Suprapubic skin (tissue), 3 donors: Measurements from ENCODE around the gene PGAM4.

Experiments used
- EP300 ChIP-seq: sonication (generic); formaldehyde crosslinking; IDR thresholded peaks from one replicate; pipeline ENCODE4 v1.6.1; 2017; ENCODE audit warnings: antibody characterized with exemption
- POLR2A ChIP-seq, 2 donors: fragments of 450-650 bp; IDR thresholded peaks; one replicate each; pipeline ENCODE4 v1.6.1; 2017; ENCODE audit warnings: antibody characterized with exemption in 2 of 2, mild to moderate bottlenecking in 2 of 2, moderate library complexity in 2 of 2
- TF ChIP-seq, protein P1 (sequence below), 2 donors: fragments of 200-600 bp in 1 of 2; fragments of 450-650 bp in 1 of 2; sonication (generic) in 1 of 2; IDR thresholded peaks; one replicate each; pipeline ENCODE4 v1.5.1; 2016 to 2019; ENCODE audit warnings: antibody characterized with exemption in 2 of 2, mild to moderate bottlenecking in 1 of 2, moderate library complexity in 1 of 2

DNA sequence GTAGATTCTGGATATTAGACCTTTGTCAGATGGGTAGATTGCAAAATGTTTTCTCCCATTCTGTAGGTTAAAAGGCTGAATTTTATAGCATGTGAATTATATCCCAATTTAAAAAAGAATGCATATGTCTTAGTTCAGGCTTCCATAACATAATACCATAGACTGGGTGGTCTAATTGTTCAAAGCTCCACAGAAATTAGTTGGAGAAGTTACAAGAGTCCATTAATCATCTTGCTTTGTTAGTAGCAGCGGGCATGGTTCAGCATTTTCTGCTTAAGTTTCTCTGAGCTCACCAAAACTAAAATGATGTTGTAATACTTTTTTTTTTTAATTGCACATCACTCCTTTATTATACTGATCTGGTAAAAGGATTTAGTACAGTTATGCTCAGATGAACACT is 1.8 kb downstream of the PGAM4 start:
- TF ChIP-seq, protein P1, sequence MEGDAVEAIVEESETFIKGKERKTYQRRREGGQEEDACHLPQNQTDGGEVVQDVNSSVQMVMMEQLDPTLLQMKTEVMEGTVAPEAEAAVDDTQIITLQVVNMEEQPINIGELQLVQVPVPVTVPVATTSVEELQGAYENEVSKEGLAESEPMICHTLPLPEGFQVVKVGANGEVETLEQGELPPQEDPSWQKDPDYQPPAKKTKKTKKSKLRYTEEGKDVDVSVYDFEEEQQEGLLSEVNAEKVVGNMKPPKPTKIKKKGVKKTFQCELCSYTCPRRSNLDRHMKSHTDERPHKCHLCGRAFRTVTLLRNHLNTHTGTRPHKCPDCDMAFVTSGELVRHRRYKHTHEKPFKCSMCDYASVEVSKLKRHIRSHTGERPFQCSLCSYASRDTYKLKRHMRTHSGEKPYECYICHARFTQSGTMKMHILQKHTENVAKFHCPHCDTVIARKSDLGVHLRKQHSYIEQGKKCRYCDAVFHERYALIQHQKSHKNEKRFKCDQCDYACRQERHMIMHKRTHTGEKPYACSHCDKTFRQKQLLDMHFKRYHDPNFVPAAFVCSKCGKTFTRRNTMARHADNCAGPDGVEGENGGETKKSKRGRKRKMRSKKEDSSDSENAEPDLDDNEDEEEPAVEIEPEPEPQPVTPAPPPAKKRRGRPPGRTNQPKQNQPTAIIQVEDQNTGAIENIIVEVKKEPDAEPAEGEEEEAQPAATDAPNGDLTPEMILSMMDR (IDR thresholded peaks at IDR 0.05) = no peak
- no peak for TF ChIP-seq POLR2A (IDR thresholded peaks at IDR 0.05)
- no peak for TF ChIP-seq EP300
